Ovary (tissue), 9 donors: ENCODE measurements around the gene HASPIN. TPM values are rescaled to one million over a fixed set of nuclear protein-coding genes. Genes with fewer than 3 reads are reported as not detected.
A peak's percentile ranks its signal among the peaks of the same experiment; 100 is the strongest.

Source experiments
- DNase-seq, 5 donors: peaks; one replicate each; pipeline ENCODE4 v3.0.0-alpha.2; 2019 to 2020
- H3K27ac ChIP-seq, 2 donors: fragments of 200-600 bp; one replicate each; pipeline versions ENCODE4 v1.5.1 to v1.8.0; 2019 to 2022
- H3K27me3 ChIP-seq: fragments of 200-600 bp; one replicate; pipeline ENCODE4 v1.8.0; 2022
- H3K36me3 ChIP-seq: fragments of 200-600 bp; sonication (generic); one replicate; pipeline ENCODE4 v1.5.1; 2019
- H3K4me1 ChIP-seq: one replicate; pipeline ENCODE4 v1.8.1; 2013; ENCODE audit warnings: mild to moderate bottlenecking, moderate library complexity; ENCODE audit not compliant: insufficient read depth
- H3K4me3 ChIP-seq: fragments of 200-600 bp; sonication (generic); one replicate; pipeline ENCODE4 v1.5.1; 2017
- H3K9me3 ChIP-seq, 2 donors: fragments of 200-600 bp in 1 of 2; sonication (generic) in 1 of 2; one replicate each; pipeline versions ENCODE4 v1.5.1 to v1.8.1; 2013 to 2019; ENCODE audit warnings: mild to moderate bottlenecking in 1 of 2, moderate library complexity in 1 of 2
- CTCF ChIP-seq, 3 donors: fragments of 450-650 bp in 2 of 3; fragments of 200-600 bp in 1 of 3; IDR thresholded peaks; one replicate each; pipeline versions ENCODE4 v1.5.1 to v1.8.0; 2016 to 2022; ENCODE audit warnings: antibody characterized with exemption in 3 of 3, mild to moderate bottlenecking in 1 of 3
- EP300 ChIP-seq: sonication (generic); formaldehyde crosslinking; IDR thresholded peaks from one replicate; pipeline ENCODE4 v1.6.1; 2017; ENCODE audit warnings: antibody characterized with exemption
- POLR2A ChIP-seq: fragments of 450-650 bp; IDR thresholded peaks from one replicate; pipeline ENCODE4 v1.6.1; 2017; ENCODE audit warnings: antibody characterized with exemption, mild to moderate bottlenecking, moderate library complexity
- whole genome bisulfite sequencing, 3 donors: extraction: QIAGEN DNeasy Blood & Tissue Kit in 1 of 3; methylation state at CpG; one replicate each; pipeline versions ENCODE4 v1.1.5 to v1.1.7; 2013 to 2017; 5-methylcytosine and 5-hydroxymethylcytosine counted together
- intact Hi-C, 4 donors: fragments of 100-400 bp; cut with DNase I; formaldehyde crosslinking; loops; one replicate each; pipeline versions ENCODE4 v1.11.0 to v1.15.1; 2022 to 2023
- polyA plus RNA-seq, 2 donors: library from polyadenylated mRNA; stranded (reverse); fragments of 200-250 nt in 1 of 2; fragments of 350-450 nt in 1 of 2; fragmentation: Illumina TruSeq in 1 of 2; extraction: RNeasy Lipid Tissue Mini Kit (QIAGEN cat#74804) in 1 of 2; gene quantifications; one replicate each; pipeline ENCODE4 v1.2.3, GENCODE V29; 2013 to 2014
- total RNA-seq, 7 donors: library from RNA; depleted of rRNA in 2 of 7; stranded (reverse); fragments of >200 nt in 2 of 7; fragmentation: NEBNext Ultra II Directional in 3 of 7; extraction: Animal tissue kit (Norgen Biotek cat#: 25700) in 3 of 7; gene quantifications; one replicate each; pipeline versions ENCODE4 v1.1.0 to v1.2.4, GENCODE V29; 2016 to 2023
- donor health status: DM: no; HTN: no; CAD: no; lungs with moderate emphysema.
- donor health status: DM: no; HTN: no; CAD: no.
- donor health status: Bipolar disorder and iron deficiency.
- donor health status: DM: yes; HTN: yes; CAD: no.
- donor health status: DM: no; HTN: no; CAD: no.
- donor health status: DM: yes; HTN: yes; CAD: no.

Gene HASPIN
- total and polyA plus RNA-seq, 9 donors = 0.10 to 0.92 (median 0.25) TPM; not detected in 1

GRCh38 chr17:3747805-3748204 lies 24.1 kb downstream of the HASPIN start:
- WGBS, 3 donors = 27 to 73% (median 40%) methylated on average over 9 of the region's 9 CpGs
- Histone ChIP-seq H3K9me3 (no peaks in the 10 kb centered on the region), H3K27me3 (no peaks in the 10 kb centered on the region), H3K36me3 (no peaks in the 10 kb centered on the region), H3K4me3 (no peak overlapping the region), H3K4me1 (no peaks in the 10 kb centered on the region), H3K27ac (no peak overlapping the region)
- intact Hi-C loops = no loop called here
- peak in 1 of 5 donors; percentile 49 for DNase-seq
- TF ChIP-seq EP300 (no peak), CTCF (IDR thresholded peaks at IDR 0.05) (no peak), POLR2A (no peak)

DNA sequence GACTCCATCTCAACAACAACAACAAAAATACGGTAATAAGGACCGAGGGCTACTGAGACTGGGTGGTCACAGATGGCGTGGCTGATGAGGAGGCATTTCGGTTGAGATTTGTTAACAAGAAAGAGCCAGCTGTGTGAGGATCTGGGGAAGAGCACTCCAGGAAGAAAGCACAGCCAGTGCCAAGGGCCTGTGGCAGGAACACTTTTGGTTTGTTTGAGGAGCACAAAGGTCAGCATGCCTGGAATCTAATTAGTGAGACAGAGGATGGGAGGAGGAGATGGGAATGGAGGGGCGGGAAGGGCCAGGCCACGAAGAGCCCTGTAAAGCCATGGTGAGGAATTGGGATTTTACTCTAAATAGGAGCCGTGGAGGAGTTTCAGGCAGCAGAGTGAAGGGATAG lies 24.9 kb downstream of the HASPIN start:
- Histone ChIP-seq H3K9me3 (no peaks in the 10 kb centered on the region), H3K4me1 (no peaks in the 10 kb centered on the region), H3K36me3 (no peaks in the 10 kb centered on the region), H3K4me3 (no peak overlapping the region), H3K27ac (no peak overlapping the region), H3K27me3 (no peaks in the 10 kb centered on the region)
- no peak for DNase-seq
- WGBS, 3 donors = 78 to 90% (median 83%) methylated on average over 7 of the region's 7 CpGs
- TF ChIP-seq CTCF (IDR thresholded peaks at IDR 0.05) (no peak), POLR2A (no peak), EP300 (no peak)
- intact Hi-C loops = no loop called here

GRCh38 chr17:3750296-3750695 lies 26.6 kb downstream of the HASPIN start:
- WGBS, 3 donors = 89 to 95% (median 93%) methylated on average over 17 of the region's 17 CpGs
- TF ChIP-seq EP300 (no peak), CTCF (IDR thresholded peaks at IDR 0.05) (no peak), POLR2A (no peak)
- Histone ChIP-seq H3K27me3 (no peaks in the 10 kb centered on the region), H3K4me3 (no peak overlapping the region), H3K9me3 (no peaks in the 10 kb centered on the region), H3K27ac (no peak overlapping the region), H3K36me3 (no peaks in the 10 kb centered on the region), H3K4me1 (no peaks in the 10 kb centered on the region)
- intact Hi-C loops = loop anchor here in 1 of 4 donors (5.0 kb wide), 1 partner anchor 97 kb away; the partner anchor contains the start of gene NCBP3
- no peak for DNase-seq

- no peak for DNase-seq
- no peak overlapping the region for H3K27ac ChIP-seq
- no peaks in the 10 kb centered on the region for H3K4me1 ChIP-seq
- no peak for TF ChIP-seq EP300
- no peaks in the 10 kb centered on the region for H3K27me3 ChIP-seq
- intact Hi-C loops = loop anchor here in 1 of 4 donors (5.0 kb wide), 1 partner anchor 96 kb away; the partner anchor contains the start of gene NCBP3
- H3K9me3 ChIP-seq = no peaks in the 10 kb centered on the region
- H3K4me3 ChIP-seq = no peak overlapping the region
- H3K36me3 ChIP-seq = no peaks in the 10 kb centered on the region
- WGBS, 3 donors = 84 to 92% (median 87%) methylated on average over 8 of the region's 8 CpGs
Observed at GRCh38 chr17:3750926-3751325, 27.2 kb downstream of the HASPIN start.

- H3K27me3 ChIP-seq = no peaks in the 10 kb centered on the region
- intact Hi-C loops = loop anchor here in 1 of 4 donors (5.0 kb wide), 1 partner anchor 95 kb away; the partner anchor contains the start of gene NCBP3
- no peaks in the 10 kb centered on the region for H3K36me3 ChIP-seq
- H3K9me3 ChIP-seq = no peaks in the 10 kb centered on the region
- 91 to 97% (median 94%) methylated on average over 15 of the region's 15 CpGs for WGBS, 3 donors
- no peak for DNase-seq
- H3K4me1 ChIP-seq = no peaks in the 10 kb centered on the region
- no peak overlapping the region for H3K27ac ChIP-seq
- TF ChIP-seq CTCF (IDR thresholded peaks at IDR 0.05) (no peak), POLR2A (no peak), EP300 (no peak)
- H3K4me3 ChIP-seq = no peak overlapping the region
Observed at GRCh38 chr17:3751836-3752235, 28.1 kb downstream of the HASPIN start.
